H9 (cell line): ENCODE results near the gene PKIB. TPM values are rescaled to one million over a fixed set of nuclear protein-coding genes. Genes with fewer than 3 reads are reported as not detected.

Experiments
- DNase-seq: peaks from one replicate; pipeline ENCODE4 v3.0.0-alpha.2; 2017
- H2AFZ ChIP-seq: one replicate; pipeline ENCODE4 v1.6.1; 2013; ENCODE audit warnings: mild to moderate bottlenecking, low read length, control low read depth, moderate library complexity
- H2AK5ac ChIP-seq: 2 replicates; pipeline ENCODE4 v1.6.1; 2013; ENCODE audit warnings: low read length, control low read depth, mixed read lengths; ENCODE audit not compliant: insufficient read length
- H2BK120ac ChIP-seq: one replicate; pipeline ENCODE4 v1.6.1; 2013; ENCODE audit warnings: low read depth, mild to moderate bottlenecking, low read length, control low read depth, inconsistent platforms; ENCODE audit not compliant: poor library complexity, severe bottlenecking
- H2BK12ac ChIP-seq: 2 replicates; pipeline ENCODE4 v1.6.1; 2013; ENCODE audit warnings: low read length, control low read depth, mixed read lengths, low read depth; ENCODE audit not compliant: insufficient read length
- H2BK15ac ChIP-seq: 2 replicates; pipeline ENCODE4 v1.6.1; 2013; ENCODE audit warnings: low read depth, low read length, control low read depth
- H2BK20ac ChIP-seq: one replicate; pipeline ENCODE4 v1.6.1; 2013; ENCODE audit warnings: low read depth, mild to moderate bottlenecking, low read length, control low read depth, inconsistent platforms; ENCODE audit not compliant: poor library complexity, severe bottlenecking
- H2BK5ac ChIP-seq: 2 replicates; pipeline ENCODE4 v1.6.1; 2013; ENCODE audit warnings: low read length, control low read depth, mixed read lengths; ENCODE audit not compliant: insufficient read length
- H3K14ac ChIP-seq: 2 replicates; pipeline ENCODE4 v1.6.1; 2013; ENCODE audit warnings: low read length, control low read depth; ENCODE audit not compliant: insufficient read depth
- H3K18ac ChIP-seq: 2 replicates; pipeline ENCODE4 v1.6.1; 2013; ENCODE audit warnings: low read depth, mild to moderate bottlenecking, mixed read lengths, low read length, control low read depth; ENCODE audit not compliant: insufficient read length
- H3K23ac ChIP-seq: 2 replicates; pipeline ENCODE4 v1.6.1; 2013; ENCODE audit warnings: low read length, control low read depth, mixed read lengths, low read depth; ENCODE audit not compliant: insufficient read length
- H3K23me2 ChIP-seq: 2 replicates; pipeline ENCODE4 v1.6.1; 2013; ENCODE audit warnings: low read depth, mild to moderate bottlenecking, mixed read lengths, low read length, control low read depth; ENCODE audit not compliant: insufficient read length, poor library complexity, severe bottlenecking
- H3K27ac ChIP-seq: 2 replicates; pipeline ENCODE4 v1.5.1; 2013; ENCODE audit warnings: low read length, control low read depth, mixed read lengths, low read depth; ENCODE audit not compliant: insufficient read length
- H3K27me3 ChIP-seq: 2 replicates; pipeline ENCODE4 v1.6.1; 2013; ENCODE audit warnings: low read length, control low read depth, inconsistent platforms; ENCODE audit not compliant: insufficient read depth
- H3K4ac ChIP-seq: 2 replicates; pipeline ENCODE4 v1.6.1; 2013; ENCODE audit warnings: low read depth, mild to moderate bottlenecking, control low read depth, inconsistent platforms, low read length, moderate library complexity
- H3K4me1 ChIP-seq: 2 replicates; pipeline ENCODE4 v1.6.1; 2013; ENCODE audit warnings: low read length, control low read depth, inconsistent platforms; ENCODE audit not compliant: insufficient read depth
- H3K4me2 ChIP-seq: 2 replicates; pipeline ENCODE4 v1.6.1; 2013; ENCODE audit warnings: low read length, control low read depth, mixed read lengths; ENCODE audit not compliant: insufficient read length, insufficient read depth
- H3K56ac ChIP-seq: 2 replicates; pipeline ENCODE4 v1.6.1; 2013; ENCODE audit warnings: low read depth, mild to moderate bottlenecking, mixed read lengths, low read length, control low read depth; ENCODE audit not compliant: insufficient read length
- H3K79me1 ChIP-seq: 2 replicates; pipeline ENCODE4 v1.6.1; 2013; ENCODE audit warnings: low read depth, mild to moderate bottlenecking, moderate library complexity, low read length, control low read depth, inconsistent platforms; ENCODE audit not compliant: insufficient read depth, poor library complexity, severe bottlenecking
- H3K79me2 ChIP-seq: 2 replicates; pipeline ENCODE4 v1.6.1; 2013; ENCODE audit warnings: low read length, control low read depth, inconsistent platforms; ENCODE audit not compliant: insufficient read depth
- H3K9ac ChIP-seq: 2 replicates; pipeline ENCODE4 v1.6.1; 2013; ENCODE audit warnings: low read length, control low read depth, mixed read lengths; ENCODE audit not compliant: insufficient read length; ENCODE audit errors: extremely low read depth
- H3K9me3 ChIP-seq: one replicate; pipeline ENCODE4 v1.6.1; 2013; ENCODE audit warnings: low read depth, low read length, inconsistent platforms; ENCODE audit not compliant: control insufficient read depth
- H3T11ph ChIP-seq: one replicate; pipeline ENCODE4 v1.6.1; 2013; ENCODE audit warnings: mild to moderate bottlenecking, low read length, control low read depth, inconsistent platforms
- H4K20me1 ChIP-seq: one replicate; pipeline ENCODE4 v1.6.1; 2013; ENCODE audit not compliant: control insufficient read depth, insufficient read length, insufficient read depth
- H4K5ac ChIP-seq: 2 replicates; pipeline ENCODE4 v1.6.1; 2013; ENCODE audit warnings: low read depth, mild to moderate bottlenecking, mixed read lengths, low read length, control low read depth; ENCODE audit not compliant: insufficient read length
- H4K8ac ChIP-seq: replicated peaks from 2 replicates; pipeline ENCODE4 v1.6.1; 2013; ENCODE audit warnings: low read length, control low read depth, mixed read lengths, low read depth; ENCODE audit not compliant: insufficient read length
- H4K91ac ChIP-seq: 2 replicates; pipeline ENCODE4 v1.6.1; 2013; ENCODE audit warnings: low read depth, mild to moderate bottlenecking, moderate library complexity, mixed read lengths, low read length, control low read depth; ENCODE audit not compliant: insufficient read length
- H3K27ac Mint-ChIP-seq, 3 experiments: 2 replicates in 2 of 3; 3 replicates in 1 of 3; pipeline ENCODE4 v1.8.0; 2020 to 2021; ENCODE audit warnings: mixed read lengths in 3 of 3, mild to moderate bottlenecking in 1 of 3, moderate library complexity in 1 of 3
- H3K27me3 Mint-ChIP-seq: 2 replicates; pipeline ENCODE4 v1.8.0; 2021; ENCODE audit warnings: low read depth, mild to moderate bottlenecking, moderate library complexity, mixed read lengths
- H3K36me3 Mint-ChIP-seq, 3 experiments: 2 replicates in 2 of 3; 3 replicates in 1 of 3; pipeline ENCODE4 v1.8.0; 2020 to 2021; ENCODE audit warnings: low read depth in 3 of 3, mixed read lengths in 3 of 3; ENCODE audit not compliant: insufficient read depth in 1 of 3
- H3K4me1 Mint-ChIP-seq, 2 experiments: 2 replicates each; pipeline ENCODE4 v1.8.0; 2020; ENCODE audit warnings: mixed read lengths in 2 of 2
- H3K4me3 Mint-ChIP-seq, 2 experiments: 2 replicates in 1 of 2; 3 replicates in 1 of 2; pipeline ENCODE4 v1.8.0; 2020 to 2021; ENCODE audit warnings: mild to moderate bottlenecking in 2 of 2, mixed read lengths in 2 of 2, moderate library complexity in 1 of 2
- H3K9me3 Mint-ChIP-seq, 2 experiments: 2 replicates in 1 of 2; 3 replicates in 1 of 2; pipeline ENCODE4 v1.8.0; 2020; ENCODE audit warnings: mild to moderate bottlenecking in 2 of 2, mixed read lengths in 2 of 2, moderate library complexity in 1 of 2
- CTCF ChIP-seq: fragments of 200-600 bp; sonication (generic); conservative IDR thresholded peaks from 3 replicates; pipeline ENCODE4 v1.8.0; 2021; ENCODE audit warnings: antibody characterized with exemption, mild to moderate bottlenecking
- WGBS: extraction: QIAGEN DNeasy Blood & Tissue Kit; methylation state at CpG from one replicate; pipeline ENCODE4 v1.1.7; 2013; ENCODE audit warnings: missing lambda C conversion rate, low lambda C conversion rate, mixed read lengths; ENCODE audit not compliant: insufficient read length; ENCODE audit errors: extremely low coverage; 5-methylcytosine and 5-hydroxymethylcytosine counted together
- total RNA-seq: library from RNA; stranded (reverse); gene quantifications from 2 replicates; pipeline ENCODE4 v1.2.1, GENCODE V29; 2021

The PKIB gene
- total RNA-seq, 1 experiment from 2014 or later: 46.5 TPM

DNA sequence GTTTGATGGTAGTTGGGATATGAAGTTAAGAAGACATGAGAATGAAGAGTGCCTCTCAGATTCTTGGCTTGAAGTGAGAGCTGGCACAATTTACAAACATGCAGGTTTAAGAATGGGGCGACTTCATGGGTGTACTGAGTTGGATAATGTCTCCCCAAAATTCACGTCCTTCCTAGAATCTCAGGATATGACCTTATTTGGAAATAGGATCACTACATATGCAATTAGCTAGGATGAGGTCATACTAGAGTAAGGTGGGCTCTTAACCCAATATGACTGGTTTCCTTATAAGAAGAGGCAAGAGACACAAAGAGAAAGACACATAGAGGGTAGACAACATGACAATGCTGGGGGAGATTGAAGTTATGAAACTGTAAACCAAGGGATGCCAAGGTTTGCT lies 5.2 kb downstream of the PKIB start:
- H3K56ac ChIP-seq: no peak overlapping the region
- no peak overlapping the region for H3K14ac ChIP-seq
- no peak overlapping the region for H3T11ph ChIP-seq
- peaks cover 5 to 9% of the 10 kb centered on the region in 2 experiments for H3K4me1 Mint-ChIP-seq
- H4K91ac ChIP-seq: no peak overlapping the region
- H3K4me3 Mint-ChIP-seq: no peak overlapping the region
- H4K5ac ChIP-seq: no peak overlapping the region
- H2BK5ac ChIP-seq: no peak overlapping the region
- no peaks in the 10 kb centered on the region for H3K9me3 ChIP-seq
- H2BK15ac ChIP-seq: no peak overlapping the region
- no peak overlapping the region for H3K18ac ChIP-seq
- H3K27me3 Mint-ChIP-seq: peaks cover 20% of the 10 kb centered on the region
- H3K23me2 ChIP-seq: no peaks in the 10 kb centered on the region
- H2AK5ac ChIP-seq: no peak overlapping the region
- H3K4ac ChIP-seq: no peak overlapping the region
- H2BK20ac ChIP-seq: no peak overlapping the region
- no peaks in the 10 kb centered on the region for H3K79me2 ChIP-seq
- H2BK12ac ChIP-seq: no peak overlapping the region
- no peaks in the 10 kb centered on the region for H3K9me3 Mint-ChIP-seq
- H2BK120ac ChIP-seq: no peak overlapping the region
- no peaks in the 10 kb centered on the region for H3K4me1 ChIP-seq
- H3K27ac Mint-ChIP-seq: no peak overlapping the region
- no peak overlapping the region for H3K9ac ChIP-seq
- peaks cover 0 to 7% (median 2%) of the 10 kb centered on the region in 3 experiments; a peak in 4 of 7 replicates for H3K36me3 Mint-ChIP-seq
- H4K20me1 ChIP-seq: no peaks in the 10 kb centered on the region
- no peaks in the 10 kb centered on the region; the same call in 1 of the 2 replicates for H3K27me3 ChIP-seq
- no peak overlapping the region for H3K4me2 ChIP-seq
- TF ChIP-seq CTCF: no peak
- no peak for DNase-seq
- no peak overlapping the region for H3K23ac ChIP-seq
- H4K8ac ChIP-seq: no peak overlapping the region
- H3K27ac ChIP-seq: no peak overlapping the region
- H2AFZ ChIP-seq: no peak overlapping the region
- no peaks in the 10 kb centered on the region for H3K79me1 ChIP-seq
- WGBS: no CpG with 5 or more reads among the region's 2 CpGs
